GM18526 (cell line): ENCODE measurements around the gene TMEM132A.

Experiments used
- POLR2A ChIP-seq: IDR thresholded peaks from 3 replicates; pipeline ENCODE4 v1.6.1; 2011; ENCODE audit not compliant: insufficient read length; ENCODE audit errors: extremely low read depth

TMEM132A gene, protein sequence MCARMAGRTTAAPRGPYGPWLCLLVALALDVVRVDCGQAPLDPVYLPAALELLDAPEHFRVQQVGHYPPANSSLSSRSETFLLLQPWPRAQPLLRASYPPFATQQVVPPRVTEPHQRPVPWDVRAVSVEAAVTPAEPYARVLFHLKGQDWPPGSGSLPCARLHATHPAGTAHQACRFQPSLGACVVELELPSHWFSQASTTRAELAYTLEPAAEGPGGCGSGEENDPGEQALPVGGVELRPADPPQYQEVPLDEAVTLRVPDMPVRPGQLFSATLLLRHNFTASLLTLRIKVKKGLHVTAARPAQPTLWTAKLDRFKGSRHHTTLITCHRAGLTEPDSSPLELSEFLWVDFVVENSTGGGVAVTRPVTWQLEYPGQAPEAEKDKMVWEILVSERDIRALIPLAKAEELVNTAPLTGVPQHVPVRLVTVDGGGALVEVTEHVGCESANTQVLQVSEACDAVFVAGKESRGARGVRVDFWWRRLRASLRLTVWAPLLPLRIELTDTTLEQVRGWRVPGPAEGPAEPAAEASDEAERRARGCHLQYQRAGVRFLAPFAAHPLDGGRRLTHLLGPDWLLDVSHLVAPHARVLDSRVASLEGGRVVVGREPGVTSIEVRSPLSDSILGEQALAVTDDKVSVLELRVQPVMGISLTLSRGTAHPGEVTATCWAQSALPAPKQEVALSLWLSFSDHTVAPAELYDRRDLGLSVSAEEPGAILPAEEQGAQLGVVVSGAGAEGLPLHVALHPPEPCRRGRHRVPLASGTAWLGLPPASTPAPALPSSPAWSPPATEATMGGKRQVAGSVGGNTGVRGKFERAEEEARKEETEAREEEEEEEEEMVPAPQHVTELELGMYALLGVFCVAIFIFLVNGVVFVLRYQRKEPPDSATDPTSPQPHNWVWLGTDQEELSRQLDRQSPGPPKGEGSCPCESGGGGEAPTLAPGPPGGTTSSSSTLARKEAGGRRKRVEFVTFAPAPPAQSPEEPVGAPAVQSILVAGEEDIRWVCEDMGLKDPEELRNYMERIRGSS

DNA sequence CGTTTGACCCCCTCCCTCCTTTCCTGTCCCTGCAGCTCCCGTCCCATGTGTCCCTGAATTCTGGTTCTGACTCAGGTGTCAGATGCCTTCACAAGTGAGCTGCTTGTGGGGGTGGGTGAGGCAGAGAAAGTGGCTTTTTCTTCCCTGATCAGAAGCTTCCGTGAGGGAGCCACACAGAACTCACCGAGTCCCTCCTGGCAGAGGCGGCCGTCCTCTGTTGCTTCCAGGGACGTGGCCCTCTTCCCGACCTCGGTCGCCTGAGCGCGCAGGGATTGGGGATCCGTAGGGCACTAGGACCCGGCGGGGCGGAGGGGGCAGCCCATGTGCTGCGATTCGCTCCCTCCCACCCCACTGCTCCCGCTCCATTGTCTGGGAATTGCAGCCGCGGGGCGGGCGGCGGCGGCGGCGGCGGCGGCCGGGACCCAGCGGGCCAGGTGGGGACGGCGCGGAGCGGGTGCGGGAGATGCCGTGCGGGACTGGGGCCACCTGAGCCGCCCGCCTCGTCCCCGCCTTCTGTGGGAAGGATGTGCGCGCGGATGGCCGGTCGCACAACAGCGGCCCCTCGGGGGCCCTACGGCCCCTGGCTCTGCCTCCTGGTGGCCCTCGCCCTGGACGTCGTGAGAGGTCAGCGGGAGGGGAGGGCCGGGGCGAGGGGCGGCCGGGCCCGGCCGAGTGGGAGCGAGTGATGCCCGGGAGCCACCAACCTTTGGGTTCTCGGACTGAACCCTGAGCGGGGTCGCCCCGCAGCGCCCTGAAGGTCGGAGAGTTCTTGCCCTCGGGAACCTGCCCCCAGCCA, at the start of gene TMEM132A:
Gene TMEM132A (plus strand): TSS at position 351 of the 796 bp plus-strand sequence. CDS start 174 bp downstream, at position 525.
- TF ChIP-seq POLR2A = no peak

DNA sequence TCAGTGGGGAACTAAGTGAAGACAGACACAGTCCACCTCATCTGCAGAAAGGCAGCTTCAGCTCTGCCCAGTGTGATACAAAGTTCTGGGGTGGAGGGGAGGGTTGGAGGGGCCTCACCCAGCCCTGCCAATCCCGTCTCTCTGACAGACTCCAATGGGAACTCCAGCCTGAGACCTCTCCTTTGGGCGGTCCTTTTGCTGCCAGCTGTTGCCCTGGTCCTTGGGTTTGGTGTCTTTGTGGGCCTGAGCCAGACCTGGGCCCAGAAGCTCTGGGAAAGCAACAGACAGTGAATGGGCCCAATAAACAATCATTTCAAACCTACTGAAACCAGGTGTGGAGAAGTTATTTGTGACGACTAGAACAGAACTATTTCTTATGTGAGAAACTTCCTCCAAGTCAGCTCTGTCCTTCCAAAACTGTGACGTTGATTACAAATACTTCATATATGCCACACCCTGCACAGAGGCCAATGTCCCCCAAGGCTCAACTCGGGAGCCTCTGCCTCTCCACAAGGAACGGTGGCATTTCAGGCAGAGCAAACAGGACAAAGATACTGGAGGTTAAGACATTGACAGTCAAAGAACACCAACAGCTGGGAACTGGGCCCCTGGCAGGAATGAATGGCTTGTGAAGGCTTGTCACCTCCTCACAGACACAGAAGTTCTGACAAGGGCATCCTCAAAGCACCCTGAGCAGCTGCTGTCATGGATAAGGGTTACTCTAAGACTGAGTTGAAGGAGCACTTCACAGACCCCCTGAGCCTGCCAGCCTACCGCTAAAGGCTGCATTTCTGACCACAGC, 48.7 kb upstream of the TMEM132A start:
- no peak for TF ChIP-seq POLR2A

DNA sequence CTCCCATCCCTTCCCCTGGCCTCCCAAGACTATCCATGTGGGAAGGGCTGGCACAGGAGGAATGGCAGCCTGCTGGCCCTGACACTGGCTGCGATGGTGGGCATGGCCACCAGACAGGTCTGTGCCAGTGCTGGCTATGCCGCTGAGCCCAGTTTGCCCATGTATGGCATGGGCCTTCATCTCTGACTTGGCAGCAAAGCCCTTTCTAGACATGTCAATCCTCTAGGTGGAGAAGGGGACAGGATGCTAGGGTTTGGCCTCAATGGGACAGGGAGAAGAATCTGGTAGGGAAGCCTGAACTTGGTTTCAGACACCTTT, 48.1 kb upstream of the TMEM132A start:
- TF ChIP-seq POLR2A = no peak

DNA sequence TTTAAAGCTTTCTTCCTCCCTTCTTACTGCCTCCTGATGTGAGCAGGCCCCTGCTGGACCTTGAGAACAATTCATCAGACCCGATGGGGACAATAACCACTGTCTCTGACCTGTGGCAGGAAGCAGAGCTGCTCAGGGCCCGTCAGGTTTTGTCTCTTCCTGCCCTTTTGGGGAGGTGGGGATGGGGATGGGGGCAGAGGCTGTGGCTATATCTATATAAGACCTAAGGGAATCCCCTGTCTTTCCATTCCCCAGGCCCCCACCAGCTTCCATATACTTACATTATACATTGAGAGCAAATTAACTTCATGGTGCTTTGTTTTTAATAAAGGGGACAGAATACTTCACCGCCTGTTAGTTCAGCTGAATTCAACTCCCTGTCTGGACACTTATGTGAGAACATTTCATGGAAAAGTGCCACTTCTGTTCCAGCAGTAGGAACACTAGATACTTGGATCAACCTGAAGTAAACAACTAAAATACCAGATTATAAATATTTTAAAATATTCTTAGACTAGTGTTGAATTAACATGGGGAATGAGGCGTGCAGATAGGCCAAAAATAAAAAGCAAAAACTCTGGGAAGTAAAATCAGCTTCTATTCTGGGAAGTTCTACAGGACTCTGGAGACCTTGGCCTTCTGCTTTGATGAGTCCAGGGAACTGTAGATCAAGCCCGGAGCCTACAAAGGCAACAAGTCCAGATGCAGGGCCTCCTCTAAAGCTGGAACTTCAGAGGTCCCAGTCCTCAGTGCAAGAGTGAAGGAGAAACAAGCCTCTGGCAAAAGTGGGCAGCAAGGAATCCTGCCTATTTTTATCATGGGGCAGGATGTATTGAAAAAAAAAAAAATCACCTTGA, 45.8 kb upstream of the TMEM132A start:
- no peak for TF ChIP-seq POLR2A

DNA sequence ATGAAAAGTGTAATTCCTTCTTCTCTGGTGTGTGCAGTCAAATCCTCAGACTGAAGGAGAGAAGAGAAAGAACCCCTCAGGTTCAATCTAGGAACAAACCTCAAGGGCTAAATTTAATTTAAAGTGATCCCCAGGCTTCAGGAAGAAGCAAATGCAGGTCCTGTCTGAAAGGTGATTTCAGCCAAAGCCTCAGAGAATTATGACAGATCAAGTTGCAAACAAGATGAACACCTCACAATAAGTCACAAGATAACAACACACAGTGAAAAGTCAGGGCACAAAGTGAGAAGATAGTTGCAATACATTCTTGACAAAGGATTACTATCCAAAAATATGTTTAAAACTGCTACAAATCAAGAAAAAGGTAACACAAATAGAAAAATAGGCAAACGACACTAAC, 45.2 kb upstream of the TMEM132A start:
- no peak for TF ChIP-seq POLR2A

DNA sequence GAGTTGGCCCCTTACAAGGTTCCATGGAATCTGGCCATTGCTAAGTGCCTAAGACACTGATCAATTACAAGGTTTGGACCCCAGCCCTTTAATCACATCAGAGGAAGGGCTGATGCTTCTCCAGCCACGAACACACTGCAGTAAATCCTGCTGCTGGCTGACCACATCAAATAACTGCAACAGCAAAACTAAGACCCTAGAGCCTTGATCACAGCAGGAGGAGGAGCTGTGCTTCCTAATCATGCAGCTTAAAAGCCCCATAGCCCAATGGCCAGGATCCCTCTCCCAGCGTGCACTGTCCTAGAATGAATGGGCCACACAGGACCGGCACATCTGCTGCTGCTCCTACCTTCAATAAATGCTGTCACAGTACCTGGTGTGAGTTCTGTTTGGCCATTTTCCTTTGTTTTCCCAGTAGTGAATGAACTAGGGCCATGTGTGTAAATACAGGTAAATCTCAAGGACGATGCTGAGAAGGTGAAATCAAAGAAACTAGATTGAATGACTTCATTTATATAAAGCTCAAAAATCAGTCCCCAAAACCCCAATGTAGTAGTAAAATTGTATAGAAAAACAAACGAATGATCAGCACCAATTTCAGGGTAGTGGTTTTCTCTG, 44.2 kb upstream of the TMEM132A start:
- TF ChIP-seq POLR2A = no peak

DNA sequence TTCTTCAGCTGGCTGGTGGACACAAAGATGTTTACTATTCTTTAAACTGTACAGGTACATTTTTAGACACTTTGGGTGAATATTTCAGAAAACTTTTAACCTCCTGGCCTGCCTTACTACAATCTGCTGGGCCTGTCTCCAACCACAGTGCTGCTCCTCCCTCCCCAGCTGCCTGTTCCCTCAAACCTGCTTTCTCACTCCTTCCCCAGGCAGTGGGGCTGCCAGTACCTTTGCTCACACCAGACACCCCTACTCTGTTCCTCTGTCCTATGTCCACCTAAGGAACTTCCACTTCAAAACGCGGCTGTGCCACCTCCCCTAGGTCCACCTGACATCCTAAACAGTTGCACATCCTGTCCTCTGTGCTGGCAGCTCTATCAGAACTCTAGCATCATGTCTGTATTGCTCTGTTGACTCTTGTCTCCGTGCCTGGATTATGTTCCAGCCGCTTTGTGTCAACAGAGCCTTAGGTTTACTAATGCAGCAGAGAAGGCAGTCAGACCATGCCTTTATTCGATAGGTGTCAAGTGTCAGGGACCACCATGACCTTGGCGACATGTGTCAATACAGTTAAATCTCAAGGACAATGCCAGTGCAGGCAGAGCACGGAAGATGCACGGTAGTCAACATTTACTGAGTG, 43.5 kb upstream of the TMEM132A start:
- no peak for TF ChIP-seq POLR2A

DNA sequence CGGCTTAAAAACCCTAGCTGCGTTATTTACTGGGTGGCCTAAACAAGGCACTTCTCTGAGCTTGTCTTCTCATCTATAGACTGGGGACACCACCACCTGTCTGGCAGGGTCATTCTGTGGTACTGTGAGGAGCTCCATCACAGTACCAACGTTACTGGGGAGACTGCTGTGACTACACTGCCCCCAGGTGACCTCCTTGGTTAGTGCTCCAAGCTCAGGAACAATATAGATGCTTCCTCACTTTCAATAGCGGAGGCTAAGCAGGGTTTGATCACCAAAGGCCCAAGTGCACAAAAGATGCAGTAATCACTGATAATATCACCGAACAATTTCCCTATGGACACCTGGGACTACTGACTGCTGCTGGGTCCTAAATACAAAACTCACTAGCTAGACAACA, 36.7 kb upstream of the TMEM132A start:
- TF ChIP-seq POLR2A = no peak

DNA sequence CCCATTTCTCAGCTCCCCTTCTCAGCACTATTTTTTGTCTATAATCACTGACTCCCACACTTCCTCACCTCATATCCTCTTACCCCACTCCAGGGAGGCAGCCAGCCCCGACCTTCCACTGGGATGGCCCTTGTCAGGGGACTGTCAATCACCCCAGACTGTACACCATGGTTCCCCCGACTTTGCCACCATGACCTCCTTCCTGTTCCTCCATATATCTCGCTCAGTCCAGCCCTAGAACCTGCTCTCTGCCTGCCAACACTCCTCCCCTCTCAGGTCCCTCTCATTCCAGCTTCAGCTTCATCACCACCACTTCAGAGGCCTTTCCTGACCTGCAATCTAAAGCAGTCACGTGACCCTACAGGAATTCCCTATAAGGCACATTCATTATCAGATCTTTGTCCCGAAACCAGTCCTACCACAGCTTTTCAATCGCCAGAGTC, 34.4 kb upstream of the TMEM132A start:
- no peak for TF ChIP-seq POLR2A

DNA sequence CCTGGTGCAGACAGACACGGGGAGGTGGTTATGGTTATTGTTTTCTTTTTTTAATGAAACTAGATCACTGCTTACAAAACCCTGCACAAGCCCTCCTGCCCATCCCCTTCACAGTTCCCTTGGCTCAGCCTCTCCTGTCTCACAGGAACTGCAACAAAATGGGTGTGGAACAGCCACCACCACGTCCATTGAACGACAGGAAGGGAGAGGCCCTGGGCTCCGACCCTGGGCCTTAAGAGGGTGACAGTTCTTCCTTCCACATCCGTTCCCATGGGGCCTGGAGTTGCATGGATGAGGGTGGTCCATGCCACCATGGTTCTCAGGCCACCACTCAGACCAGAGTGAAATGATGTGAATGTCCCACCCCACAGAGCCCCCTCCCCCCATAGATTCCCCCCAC, 33.6 kb upstream of the TMEM132A start:
- no peak for TF ChIP-seq POLR2A

DNA sequence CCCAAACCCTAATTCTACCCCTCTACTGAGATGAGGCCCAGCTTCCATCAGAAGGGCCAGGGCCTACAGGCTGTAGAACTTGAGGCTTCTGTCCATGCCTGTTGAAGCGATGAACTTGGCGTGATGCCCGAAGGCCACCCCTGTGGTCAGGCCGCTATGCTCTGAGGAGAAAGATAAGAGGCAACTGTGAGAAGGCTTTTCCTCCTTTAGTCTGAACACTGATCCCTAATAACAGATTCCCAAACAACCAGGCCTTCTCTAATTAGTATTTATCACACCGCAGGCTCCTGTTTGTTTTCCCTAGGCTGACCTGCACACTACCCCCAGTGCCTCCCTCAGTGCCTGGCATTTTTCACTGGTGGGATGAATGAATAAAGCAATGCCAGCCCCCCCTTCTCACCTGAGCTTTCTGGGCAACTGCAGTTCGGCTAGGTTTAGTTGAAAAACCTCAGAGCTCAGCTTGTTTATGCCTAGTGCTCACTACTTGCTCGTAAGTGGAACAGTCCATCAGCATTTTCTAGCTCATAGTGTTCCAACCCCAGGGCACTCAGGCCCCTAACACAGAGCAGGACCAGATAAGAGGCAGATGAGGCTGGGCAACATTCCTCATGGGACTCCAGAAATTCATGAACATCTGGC, 33.0 kb upstream of the TMEM132A start:
- TF ChIP-seq POLR2A = no peak

DNA sequence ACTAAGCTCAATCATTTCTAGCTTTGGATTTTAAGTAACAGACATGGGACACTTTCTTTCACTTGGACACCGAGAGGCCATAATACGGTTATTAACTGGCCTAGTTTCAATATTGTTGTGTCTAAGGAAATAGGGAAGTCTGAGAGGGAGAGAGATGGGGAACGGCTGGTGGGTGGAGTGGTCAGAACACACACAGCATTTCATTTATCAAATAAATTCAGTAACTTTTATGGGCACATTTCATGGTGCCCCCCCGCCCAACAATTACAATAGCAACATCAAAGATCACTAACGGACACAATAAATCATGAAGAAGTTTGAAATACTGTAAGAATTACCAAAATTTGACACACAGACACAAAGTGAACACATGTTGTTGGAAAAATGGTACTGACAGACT, 28.6 kb upstream of the TMEM132A start:
- TF ChIP-seq POLR2A = no peak

DNA sequence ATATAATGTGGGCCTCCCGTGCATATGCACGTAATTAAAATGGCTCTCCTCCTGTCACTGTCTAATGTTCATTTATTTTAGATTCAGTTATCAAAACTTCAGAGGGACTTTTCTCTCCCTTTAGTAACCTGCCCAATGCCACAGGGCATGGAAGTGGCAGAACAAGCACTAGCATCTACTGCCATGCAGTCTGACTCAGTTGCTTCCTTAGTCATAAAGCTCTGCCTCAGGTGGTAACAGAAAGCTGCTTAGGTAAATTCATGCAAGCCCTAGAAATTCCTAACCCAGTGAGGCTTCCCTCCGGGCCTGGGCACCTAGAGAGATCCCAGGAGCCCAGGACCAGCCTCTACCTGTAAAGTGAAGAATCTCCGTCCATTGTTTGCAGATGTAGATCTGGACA, 26.8 kb upstream of the TMEM132A start:
- TF ChIP-seq POLR2A = no peak
